ENCODE results near the gene RIPOR1.

Gene RIPOR1

GRCh38 chr16:67526149-67526791 lies 2.4 kb upstream of the RIPOR1 start:
- H2AK5ac ChIP-seq (ENCODE audit: low read length, severe bottlenecking): no peak overlapping the region
- no peak overlapping the region for H2BK12ac ChIP-seq (ENCODE audit: low read length in 2 of 2)
- H2BK15ac ChIP-seq (ENCODE audit: low read depth, poor library complexity, severe bottlenecking): peak overlapping the region; percentile 17
- no peak overlapping the region for H3K18ac ChIP-seq (ENCODE audit: low read depth in 1 of 2, low read length in 2 of 2)
- DNase-seq: no peak
- no peak overlapping the region for H3K4ac ChIP-seq (ENCODE audit: low read depth in 1 of 2, low read length in 2 of 2)
- H2BK5ac ChIP-seq (ENCODE audit: low read depth, low read length, poor library complexity, severe bottlenecking): no peak overlapping the region
- no peak overlapping the region for H3K23ac ChIP-seq (ENCODE audit: low read length in 2 of 2)
- no peaks in the 10 kb centered on the region for H3K27me3 ChIP-seq (ENCODE audit: control insufficient read depth in 1 of 2, insufficient read depth in 1 of 2, low read length in 2 of 2)
- no peak overlapping the region for H3K14ac ChIP-seq (ENCODE audit: low read length in 2 of 2)
- no peak overlapping the region for H3K4me2 ChIP-seq (ENCODE audit: low read length, poor library complexity, severe bottlenecking)
- no peak overlapping the region for H2AFZ ChIP-seq (ENCODE audit: low read depth, low read length)
- no peak overlapping the region for H2BK120ac ChIP-seq (ENCODE audit: low read depth, low read length)
- WGBS: 73% methylated on average over 3 of the region's 3 CpGs
- peaks cover 0 to 3% of the 10 kb centered on the region in 2 experiments for H3K36me3 ChIP-seq (ENCODE audit: control insufficient read depth in 1 of 2, insufficient read depth in 2 of 2, low read depth in 1 of 2, low read length in 2 of 2)
- H3K9ac ChIP-seq (ENCODE audit: low read length): no peak overlapping the region
- no peak overlapping the region for H3K27ac ChIP-seq (ENCODE audit: low read length, poor library complexity, severe bottlenecking)
- H3K79me1 ChIP-seq (replicated peaks; ENCODE audit: low read length, poor library complexity, severe bottlenecking): peaks cover 7% of the 10 kb centered on the region
- no peak overlapping the region for H4K8ac ChIP-seq (ENCODE audit: low read length)
- H3K4me3 ChIP-seq (ENCODE audit: insufficient read depth in 1 of 2, low read depth in 1 of 2, low read length in 2 of 2): no peak overlapping the region
- no peaks in the 10 kb centered on the region for H3K9me3 ChIP-seq (ENCODE audit: control insufficient read depth, low read length)
- H3K4me1 ChIP-seq (ENCODE audit: control insufficient read depth, insufficient read depth, low read depth, low read length): peaks cover 29% of the 10 kb centered on the region
- H4K91ac ChIP-seq (ENCODE audit: low read length): no peak overlapping the region

- peak overlapping the region; percentile 89 for H2BK120ac ChIP-seq (ENCODE audit: low read depth, low read length)
- peak overlapping the region; percentile 18 for H2AFZ ChIP-seq (ENCODE audit: low read depth, low read length)
- peaks cover 0 to 9% of the 10 kb centered on the region in 2 experiments for H3K36me3 ChIP-seq (ENCODE audit: control insufficient read depth in 1 of 2, insufficient read depth in 2 of 2, low read depth in 1 of 2, low read length in 2 of 2)
- peak overlapping the region; percentile 61 for H2BK5ac ChIP-seq (ENCODE audit: low read depth, low read length, poor library complexity, severe bottlenecking)
- peaks cover 36% of the 10 kb centered on the region for H3K4me1 ChIP-seq (ENCODE audit: control insufficient read depth, insufficient read depth, low read depth, low read length)
- peak overlapping the region in 1 of 2 experiments; percentile 96 for H3K23ac ChIP-seq (ENCODE audit: low read length in 2 of 2)
- H4K91ac ChIP-seq (ENCODE audit: low read length): peak overlapping the region; percentile 83
- peak overlapping the region; percentile 87 to 96 for H3K4me3 ChIP-seq (ENCODE audit: insufficient read depth in 1 of 2, low read depth in 1 of 2, low read length in 2 of 2)
- H2BK15ac ChIP-seq (ENCODE audit: low read depth, poor library complexity, severe bottlenecking): peak overlapping the region; percentile 34
- peak overlapping the region; percentile 97 for H3K4me2 ChIP-seq (ENCODE audit: low read length, poor library complexity, severe bottlenecking)
- H3K79me1 ChIP-seq (replicated peaks; ENCODE audit: low read length, poor library complexity, severe bottlenecking): peaks cover 12% of the 10 kb centered on the region
- H3K18ac ChIP-seq (ENCODE audit: low read depth in 1 of 2, low read length in 2 of 2): peak overlapping the region; percentile 78 to 98
- H2AK5ac ChIP-seq (ENCODE audit: low read length, severe bottlenecking): peak overlapping the region; percentile 83
- DNase-seq: peak; percentile 52
- no peaks in the 10 kb centered on the region for H3K9me3 ChIP-seq (ENCODE audit: control insufficient read depth, low read length)
- H3K27me3 ChIP-seq (ENCODE audit: control insufficient read depth in 1 of 2, insufficient read depth in 1 of 2, low read length in 2 of 2): no peaks in the 10 kb centered on the region
- H4K8ac ChIP-seq (ENCODE audit: low read length): peak overlapping the region; percentile 86
- H3K4ac ChIP-seq (ENCODE audit: low read depth in 1 of 2, low read length in 2 of 2): peak overlapping the region; percentile 94 to 99
- H3K14ac ChIP-seq (ENCODE audit: low read length in 2 of 2): peak overlapping the region in 1 of 2 experiments; percentile 99
- H3K27ac ChIP-seq (ENCODE audit: low read length, poor library complexity, severe bottlenecking): peak overlapping the region; percentile 43
- peak overlapping the region in 1 of 2 experiments; percentile 93 for H2BK12ac ChIP-seq (ENCODE audit: low read length in 2 of 2)
- peak overlapping the region; percentile 96 for H3K9ac ChIP-seq (ENCODE audit: low read length)
- 2% methylated on average over 51 of the region's 65 CpGs for WGBS
Observed at GRCh38 chr16:67528870-67529581, 397 bp downstream of the RIPOR1 start.

GRCh38 chr16:67529582-67530012 lies 968 bp downstream of the RIPOR1 start:
- Histone ChIP-seq H2BK5ac (ENCODE audit: low read depth, low read length, poor library complexity, severe bottlenecking) (peak overlapping the region; percentile 2), H3K4me1 (ENCODE audit: control insufficient read depth, insufficient read depth, low read depth, low read length) (peaks cover 36% of the 10 kb centered on the region), H3K27ac (ENCODE audit: low read length, poor library complexity, severe bottlenecking) (peak overlapping the region; percentile 43), H2AFZ (ENCODE audit: low read depth, low read length) (peak overlapping the region; percentile 18), H4K8ac (ENCODE audit: low read length) (peak overlapping the region; percentile 71), H2AK5ac (ENCODE audit: low read length, severe bottlenecking) (peak overlapping the region; percentile 83), H3K4ac (ENCODE audit: low read depth in 1 of 2, low read length in 2 of 2) (peak overlapping the region; percentile 94 to 99), H3K4me2 (ENCODE audit: low read length, poor library complexity, severe bottlenecking) (peak overlapping the region; percentile 97), H3K79me1 (replicated peaks; ENCODE audit: low read length, poor library complexity, severe bottlenecking) (peaks cover 12% of the 10 kb centered on the region), H3K27me3 (ENCODE audit: control insufficient read depth in 1 of 2, insufficient read depth in 1 of 2, low read length in 2 of 2) (no peaks in the 10 kb centered on the region), H3K9me3 (ENCODE audit: control insufficient read depth, low read length) (no peaks in the 10 kb centered on the region), H4K91ac (ENCODE audit: low read length) (peak overlapping the region; percentile 83), H2BK120ac (ENCODE audit: low read depth, low read length) (peak overlapping the region; percentile 89), H2BK15ac (ENCODE audit: low read depth, poor library complexity, severe bottlenecking) (no peak overlapping the region), H3K18ac (ENCODE audit: low read depth in 1 of 2, low read length in 2 of 2) (peak overlapping the region; percentile 78 to 98), H3K4me3 (ENCODE audit: insufficient read depth in 1 of 2, low read depth in 1 of 2, low read length in 2 of 2) (peak overlapping the region; percentile 87 to 96), H3K9ac (ENCODE audit: low read length) (peak overlapping the region; percentile 96), H3K23ac (ENCODE audit: low read length in 2 of 2) (peak overlapping the region in 1 of 2 experiments; percentile 96), H3K14ac (ENCODE audit: low read length in 2 of 2) (peak overlapping the region in 1 of 2 experiments; percentile 99), H2BK12ac (ENCODE audit: low read length in 2 of 2) (peak overlapping the region; percentile 6 to 93), H3K36me3 (ENCODE audit: control insufficient read depth in 1 of 2, insufficient read depth in 2 of 2, low read depth in 1 of 2, low read length in 2 of 2) (peaks cover 0 to 9% of the 10 kb centered on the region in 2 experiments)
- 6% methylated on average over 16 of the region's 16 CpGs for WGBS
- no peak for DNase-seq

All from mesenchymal stem cell (in vitro differentiated cells and primary cell).